ENCODE results near the gene ZNF195. TPM values are rescaled to one million over a fixed set of nuclear protein-coding genes. Genes with fewer than 3 reads are reported as not detected.
A peak's percentile ranks its signal among the peaks of the same experiment; 100 is the strongest.

ZNF195 gene
- total RNA-seq, 1 experiment from 2014 or later: 116 TPM

DNA sequence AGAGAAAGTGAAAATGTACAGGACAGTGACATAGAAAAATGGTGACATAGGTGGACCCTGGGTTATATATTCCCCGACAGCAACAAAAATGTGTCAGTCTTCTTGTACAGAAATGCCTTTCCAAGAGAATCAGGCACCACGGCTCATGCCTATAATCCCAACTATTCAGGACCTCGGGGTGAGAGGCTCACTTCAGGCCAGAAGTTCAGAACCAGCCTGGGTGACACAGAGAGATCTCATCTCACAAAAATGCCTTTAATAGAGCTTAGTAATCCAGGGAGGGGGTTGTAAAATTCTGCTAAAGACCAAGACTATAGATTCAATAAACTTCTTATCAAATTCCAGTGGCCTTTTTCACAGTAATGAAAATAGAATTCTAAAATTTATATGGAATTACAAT lies 10.7 kb downstream of the ZNF195 start:
- peaks cover 0 to 5% of the 10 kb centered on the region in 2 experiments; a peak in 1 of 4 replicates for H3K4me1 Mint-ChIP-seq
- Histone ChIP-seq H3K4me1 (ENCODE audit: insufficient read depth, low read length) (no peaks in the 10 kb centered on the region), H3K56ac (ENCODE audit: insufficient read length, low read depth, low read length) (no peak overlapping the region), H3K18ac (ENCODE audit: insufficient read length, low read depth, low read length) (no peak overlapping the region), H3K9me3 (ENCODE audit: control insufficient read depth, low read depth, low read length) (peaks cover 16% of the 10 kb centered on the region), H4K91ac (ENCODE audit: insufficient read length, low read depth, low read length) (no peak overlapping the region), H4K8ac (replicated peaks; ENCODE audit: insufficient read length, low read depth, low read length) (no peak overlapping the region), H3K27me3 (ENCODE audit: insufficient read depth, low read length) (no peaks in the 10 kb centered on the region), H2AFZ (ENCODE audit: low read length) (no peak overlapping the region), H2BK20ac (ENCODE audit: low read depth, low read length, poor library complexity, severe bottlenecking) (no peak overlapping the region), H2AK5ac (ENCODE audit: insufficient read length, low read length) (no peak overlapping the region), H3T11ph (ENCODE audit: low read length) (no peak overlapping the region), H4K5ac (ENCODE audit: insufficient read length, low read depth, low read length) (no peak overlapping the region), H3K23me2 (ENCODE audit: insufficient read length, low read depth, low read length, poor library complexity, severe bottlenecking) (no peaks in the 10 kb centered on the region), H2BK5ac (ENCODE audit: insufficient read length, low read length) (no peak overlapping the region), H3K23ac (ENCODE audit: insufficient read length, low read depth, low read length) (no peak overlapping the region), H3K4ac (ENCODE audit: low read depth, low read length) (no peak overlapping the region), H3K27ac (ENCODE audit: insufficient read length, low read depth, low read length) (no peak overlapping the region), H2BK120ac (ENCODE audit: low read depth, low read length, poor library complexity, severe bottlenecking) (no peak overlapping the region), H2BK12ac (ENCODE audit: insufficient read length, low read depth, low read length) (no peak overlapping the region), H3K79me2 (ENCODE audit: insufficient read depth, low read length) (peaks cover 10% of the 10 kb centered on the region), H3K9ac (ENCODE audit: extremely low read depth, insufficient read length, low read length) (no peak overlapping the region), H3K14ac (ENCODE audit: insufficient read depth, low read length) (no peak overlapping the region), H3K79me1 (ENCODE audit: insufficient read depth, low read depth, low read length, poor library complexity, severe bottlenecking) (peaks cover 2% of the 10 kb centered on the region), H4K20me1 (ENCODE audit: control insufficient read depth, insufficient read depth, insufficient read length) (no peaks in the 10 kb centered on the region), H2BK15ac (ENCODE audit: low read depth, low read length) (no peak overlapping the region), H3K4me2 (ENCODE audit: insufficient read depth, insufficient read length, low read length) (no peak overlapping the region)
- H3K9me3 Mint-ChIP-seq: peaks cover 24 to 57% of the 10 kb centered on the region in 2 experiments
- no peaks in the 10 kb centered on the region for H3K27me3 Mint-ChIP-seq (ENCODE audit: low read depth)
- TF ChIP-seq, protein P1, sequence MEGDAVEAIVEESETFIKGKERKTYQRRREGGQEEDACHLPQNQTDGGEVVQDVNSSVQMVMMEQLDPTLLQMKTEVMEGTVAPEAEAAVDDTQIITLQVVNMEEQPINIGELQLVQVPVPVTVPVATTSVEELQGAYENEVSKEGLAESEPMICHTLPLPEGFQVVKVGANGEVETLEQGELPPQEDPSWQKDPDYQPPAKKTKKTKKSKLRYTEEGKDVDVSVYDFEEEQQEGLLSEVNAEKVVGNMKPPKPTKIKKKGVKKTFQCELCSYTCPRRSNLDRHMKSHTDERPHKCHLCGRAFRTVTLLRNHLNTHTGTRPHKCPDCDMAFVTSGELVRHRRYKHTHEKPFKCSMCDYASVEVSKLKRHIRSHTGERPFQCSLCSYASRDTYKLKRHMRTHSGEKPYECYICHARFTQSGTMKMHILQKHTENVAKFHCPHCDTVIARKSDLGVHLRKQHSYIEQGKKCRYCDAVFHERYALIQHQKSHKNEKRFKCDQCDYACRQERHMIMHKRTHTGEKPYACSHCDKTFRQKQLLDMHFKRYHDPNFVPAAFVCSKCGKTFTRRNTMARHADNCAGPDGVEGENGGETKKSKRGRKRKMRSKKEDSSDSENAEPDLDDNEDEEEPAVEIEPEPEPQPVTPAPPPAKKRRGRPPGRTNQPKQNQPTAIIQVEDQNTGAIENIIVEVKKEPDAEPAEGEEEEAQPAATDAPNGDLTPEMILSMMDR (conservative IDR thresholded peaks at IDR 0.05): no peak
- H3K4me3 Mint-ChIP-seq: peak overlapping the region in 1 of 2 experiments; percentile 57; a peak in 1 of 5 replicates
- H3K27ac Mint-ChIP-seq: no peak overlapping the region
- no CpG with 5 or more reads among the region's 3 CpGs for WGBS (ENCODE audit: extremely low coverage, insufficient read length, low lambda C conversion rate)
- no peak for DNase-seq
- peaks cover 91 to 99% (median 94%) of the 10 kb centered on the region in 3 experiments for H3K36me3 Mint-ChIP-seq (ENCODE audit: insufficient read depth in 1 of 3, low read depth in 3 of 3)

All from H9 (cell line).